K562 (cell line): ENCODE data around the gene THAP2. TPM values are rescaled to one million over a fixed set of nuclear protein-coding genes. Genes with fewer than 3 reads are reported as not detected.

Source experiments
- ATAC-seq: fragments of 200-7000 bp; cut with Tn5 transposase; 3 replicates; pipeline ENCODE4 v1.9.1; 2020; ENCODE audit warnings: moderate library complexity
- BruUV-seq: library from RNA; stranded (reverse); fragments of 400-500 nt; replicated peaks from 2 replicates; lab custom pipeline; 2021; lab: Mats Ljungman, UMichigan
- CTCF ChIA-PET: fragments of 300-600 bp; formaldehyde crosslinking; extraction: SDS; loops from one replicate; lab custom pipeline; 2021; ENCODE audit warnings: low intra/inter-chr PET ratio; lab: Yijun Ruan, JAX
- POLR2A ChIA-PET: fragments of 300-600, 350-650 bp; sonication (Branson Sonifier 250); formaldehyde crosslinking; extraction: SDS; loops from one replicate; lab custom pipeline; 2021; ENCODE audit warnings: antibody characterized with exemption, inconsistent platforms; lab: Yijun Ruan, JAX
- DNase-seq, 4 experiments: peaks; one replicate each; pipeline versions ENCODE4 v3.0.0 to v3.0.0-alpha.2; 2011 to 2018; ENCODE audit warnings: low spot score in 3 of 4, mixed read lengths in 3 of 4; ENCODE audit errors: extremely low read depth in 1 of 4
- FAIRE-seq: peaks from 2 replicates; lab custom pipeline; 2011; peaks lifted over from hg19 to GRCh38; lab: Jason Lieb, UNC
- H2AFZ ChIP-seq: 2 replicates; pipeline ENCODE4 v1.6.0; 2011; ENCODE audit warnings: low read depth, low read length, control low read depth, inconsistent platforms
- H3K27ac ChIP-seq: fragments of 200-600 bp; 3 replicates; pipeline ENCODE4 v1.8.0; 2011; ENCODE audit warnings: low read depth, mild to moderate bottlenecking, control low read depth, inconsistent platforms, low read length, moderate library complexity, mixed read lengths; ENCODE audit errors: extremely low read depth
- H3K27me3 ChIP-seq, 2 experiments: fragments of 300-600 bp in 1 of 2; 2 replicates in 1 of 2; 3 replicates in 1 of 2; pipeline versions ENCODE4 v1.6.0 to v1.8.0; 2011; ENCODE audit warnings: inconsistent platforms in 2 of 2, low read length in 2 of 2, mild to moderate bottlenecking in 1 of 2, mixed read lengths in 1 of 2, moderate library complexity in 1 of 2; ENCODE audit not compliant: control insufficient read depth in 2 of 2, insufficient read depth in 2 of 2
- H3K36me3 ChIP-seq: fragments of 300-600 bp; 3 replicates; pipeline ENCODE4 v1.8.0; 2011; ENCODE audit warnings: mild to moderate bottlenecking, low read length, inconsistent platforms; ENCODE audit not compliant: control insufficient read depth, insufficient read depth
- H3K4me1 ChIP-seq, 2 experiments: fragments of 200-600 bp in 1 of 2; replicated peaks in 1 of 2; 2 replicates in 1 of 2; 3 replicates in 1 of 2; pipeline versions ENCODE4 v1.5.1 to v1.8.0; 2011; ENCODE audit warnings: inconsistent platforms in 2 of 2, low read length in 2 of 2, mild to moderate bottlenecking in 1 of 2, mixed read lengths in 1 of 2, moderate library complexity in 1 of 2; ENCODE audit not compliant: control insufficient read depth in 2 of 2, insufficient read depth in 2 of 2
- H3K4me2 ChIP-seq: 2 replicates; pipeline ENCODE4 v1.6.1; 2011; ENCODE audit warnings: low read length, control low read depth, inconsistent platforms, mixed read lengths; ENCODE audit not compliant: insufficient read depth
- H3K4me3 ChIP-seq: fragments of 200-600 bp; sonication (generic), shearing (Covaris generic); 2 replicates; pipeline ENCODE4 v1.5.1; 2016; ENCODE audit warnings: control low read depth, inconsistent platforms
- H3K79me2 ChIP-seq: fragments of 200-600 bp; 3 replicates; pipeline ENCODE4 v1.8.0; 2011; ENCODE audit warnings: low read length, inconsistent platforms; ENCODE audit not compliant: control insufficient read depth, insufficient read depth
- H3K9ac ChIP-seq, 2 experiments: 2 replicates each; pipeline versions ENCODE4 v1.6.0 to v1.6.1; 2011; ENCODE audit warnings: low read depth in 2 of 2, low read length in 2 of 2, control low read depth in 1 of 2, inconsistent platforms in 1 of 2, mild to moderate bottlenecking in 1 of 2, mixed read lengths in 1 of 2; ENCODE audit not compliant: insufficient read depth in 1 of 2
- H3K9me1 ChIP-seq: one replicate; pipeline ENCODE4 v1.6.0; 2011; ENCODE audit warnings: inconsistent platforms, mild to moderate bottlenecking, low read length, moderate library complexity; ENCODE audit not compliant: control insufficient read depth, insufficient read depth
- H3K9me3 ChIP-seq: replicated peaks from 2 replicates; pipeline ENCODE4 v1.5.1; 2011; ENCODE audit warnings: low read depth, low read length, inconsistent platforms; ENCODE audit not compliant: control insufficient read depth, insufficient read depth
- H4K20me1 ChIP-seq: replicated peaks from 2 replicates; pipeline ENCODE4 v1.6.1; 2011; ENCODE audit warnings: low read length, inconsistent platforms, mixed read lengths; ENCODE audit not compliant: control insufficient read depth, insufficient read depth
- HDAC1 ChIP-seq, 2 experiments: fragments of 450-650 bp; IDR thresholded peaks; 2 replicates each; pipeline ENCODE4 v1.6.1; 2016 to 2017; ENCODE audit warnings: inconsistent platforms in 1 of 2, mild to moderate bottlenecking in 1 of 2, moderate library complexity in 1 of 2
- KAT7 ChIP-seq: sonication (generic); formaldehyde crosslinking; IDR thresholded peaks from 2 replicates; pipeline ENCODE4 v1.8.0; 2022; ENCODE audit warnings: missing genetic modification reagents, mild to moderate bottlenecking, borderline replicate concordance
- NRF1 ChIP-seq, 2 experiments: fragments of 450-650 bp; IDR thresholded peaks in 1 of 2; conservative IDR thresholded peaks in 1 of 2; 2 replicates each; pipeline ENCODE4 v1.6.1; 2014; ENCODE audit warnings: mild to moderate bottlenecking in 2 of 2
- ZNF507 ChIP-seq: conservative IDR thresholded peaks from 2 replicates; pipeline ENCODE4 v1.6.1; 2017; ENCODE audit warnings: missing genetic modification characterization, missing compliant biosample characterization
- WGBS: fragments of 100-300 bp; shearing (Covaris generic); methylation state at CpG from one replicate; pipeline ENCODE4 v1.1.6; 2016; ENCODE audit warnings: low coverage, mixed read lengths; ENCODE audit not compliant: insufficient coverage; ENCODE audit errors: missing lambda C conversion rate; 5-methylcytosine and 5-hydroxymethylcytosine counted together
- in situ Hi-C: fragments of 300-500 bp; cut with MboI; formaldehyde crosslinking; loops from 4 replicates; pipeline ENCODE4 v1.15.0; 2018; ENCODE audit warnings: inconsistent platforms, mixed read lengths
- intact Hi-C: fragments of 100-400 bp; cut with micrococcal nuclease; formaldehyde crosslinking; loops from 2 replicates; pipeline ENCODE4 v1.14.2; 2022
- polyA plus RNA-seq, 8 experiments: library from polyadenylated mRNA; depleted of rRNA in 4 of 8; stranded (reverse) in 5 of 8; unstranded in 3 of 8; fragments of >200 nt; fragmentation: Nextera tagmentation in 2 of 8; fragmentation: Illumina TruSeq in 1 of 8; extraction: Ambion mirVana in 2 of 8; extraction: Trizol in 1 of 8; gene quantifications; 2 replicates each; pipeline versions ENCODE4 v1.2.1 to v1.2.3, GENCODE V29; 2011 to 2014; ENCODE audit warnings: inconsistent platforms in 1 of 8, missing spikeins in 1 of 8
- total RNA-seq, 7 experiments: library from RNA; depleted of rRNA in 6 of 7; stranded (reverse); fragments of >200 nt in 6 of 7; fragmentation: Illumina TruSeq in 2 of 7; extraction: Trizol in 2 of 7; gene quantifications; 2 replicates each; pipeline versions ENCODE4 v1.2.1 to v1.2.3, GENCODE V29; 2011 to 2021; ENCODE audit warnings: low replicate concordance in 1 of 7
- TF ChIP-seq, protein P1 (sequence below), 2 experiments: fragments of 450-650 bp in 1 of 2; sonication (generic) in 1 of 2; formaldehyde crosslinking in 1 of 2; IDR thresholded peaks; 2 replicates each; pipeline versions ENCODE4 v1.7.1 to v1.9.0; 2016 to 2022; ENCODE audit warnings: inconsistent platforms in 1 of 2, mild to moderate bottlenecking in 1 of 2, missing genetic modification reagents in 1 of 2
- TF ChIP-seq, protein P2 (sequence below): fragments of 450-650 bp; IDR thresholded peaks from 2 replicates; pipeline ENCODE4 v1.6.1; 2016
- TF ChIP-seq, protein P3 (sequence below): fragments of 250-450 bp; sonication (Bioruptor Pico); IDR thresholded peaks from 2 replicates; pipeline ENCODE4 v1.8.0; 2022; ENCODE audit warnings: moderate library complexity, mild to moderate bottlenecking, inconsistent platforms

Gene THAP2
- total and polyA plus RNA-seq, 9 of the 15 experiments (the other 6 are each of a cell fraction or from before 2014, with no cell fraction given) = 1.8 to 18.9 (median 7.3) TPM

DNA sequence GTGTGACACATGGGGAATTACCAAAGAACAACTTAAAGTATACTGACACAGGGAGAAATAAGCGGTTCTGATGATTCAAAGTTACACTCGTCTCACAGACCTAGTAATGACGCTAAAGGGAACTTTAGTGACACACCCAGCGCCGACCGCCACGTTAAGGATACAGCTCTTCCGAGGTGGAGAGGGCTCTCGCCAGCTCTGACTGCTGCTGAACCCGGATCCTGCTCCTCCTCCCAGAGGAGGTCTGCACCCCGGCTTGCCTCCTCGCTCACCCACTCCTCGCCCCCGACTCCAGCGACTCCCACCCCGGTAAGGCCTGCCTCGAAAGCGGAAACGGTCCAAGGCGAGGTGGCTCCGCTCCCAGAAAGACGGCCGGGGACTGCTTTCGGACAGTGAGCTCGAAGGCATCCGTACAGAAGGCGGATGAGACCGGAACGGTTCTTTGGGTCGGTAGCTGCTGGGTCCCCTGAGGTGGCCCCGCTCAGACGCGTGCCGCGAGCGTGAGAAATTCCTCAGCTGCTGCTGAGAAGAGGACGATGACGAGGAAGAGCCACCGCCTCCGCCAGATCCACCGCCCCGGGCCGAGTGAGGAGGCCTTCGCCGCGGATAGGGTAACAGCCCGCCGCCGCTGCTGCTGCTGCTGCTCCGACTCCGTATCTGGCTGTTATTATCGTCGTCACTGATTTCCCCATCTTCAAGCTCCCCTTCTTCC, 1.1 kb upstream of the THAP2 start:
- peaks cover 83% of the 10 kb centered on the region for H3K79me2 ChIP-seq
- CTCF ChIA-PET = no interaction called here
- peak overlapping the region; percentile 97 for H3K27ac ChIP-seq
- H3K9ac ChIP-seq = peak overlapping the region; percentile 95 to 96
- H3K4me1 ChIP-seq = peaks cover 11 to 12% of the 10 kb centered on the region in 2 experiments; a peak in 3 of 5 replicates
- H3K27me3 ChIP-seq = no peaks in the 10 kb centered on the region
- under 1% methylated on average over 50 of the region's 53 CpGs for WGBS
- peak overlapping the region; percentile 85 for H3K4me3 ChIP-seq
- H3K9me1 ChIP-seq = no peaks in the 10 kb centered on the region
- BruUV-seq = TSS peak; percentile 76
- no peak for FAIRE-seq
- peak overlapping the region; percentile 94 for H3K4me2 ChIP-seq
- H4K20me1 ChIP-seq = peaks cover 17% of the 10 kb centered on the region
- peak overlapping the region; percentile 89 for H2AFZ ChIP-seq
- POLR2A ChIA-PET = interaction anchor here (0.6 to 3.8 kb wide), 16 partner anchors 8 to 288 kb away, joined by 3 to 18 read pairs (median 6); partner anchors contain the start of gene TMEM19
- peak; percentile 38 to 75 (median 42) for DNase-seq
- H3K9me3 ChIP-seq = no peaks in the 10 kb centered on the region
- intact Hi-C loops = no loop called here
- peak; percentile 69 for ATAC-seq
- peaks cover 29% of the 10 kb centered on the region for H3K36me3 ChIP-seq
- in situ Hi-C loops = no loop called here
- TF ChIP-seq, protein P1, sequence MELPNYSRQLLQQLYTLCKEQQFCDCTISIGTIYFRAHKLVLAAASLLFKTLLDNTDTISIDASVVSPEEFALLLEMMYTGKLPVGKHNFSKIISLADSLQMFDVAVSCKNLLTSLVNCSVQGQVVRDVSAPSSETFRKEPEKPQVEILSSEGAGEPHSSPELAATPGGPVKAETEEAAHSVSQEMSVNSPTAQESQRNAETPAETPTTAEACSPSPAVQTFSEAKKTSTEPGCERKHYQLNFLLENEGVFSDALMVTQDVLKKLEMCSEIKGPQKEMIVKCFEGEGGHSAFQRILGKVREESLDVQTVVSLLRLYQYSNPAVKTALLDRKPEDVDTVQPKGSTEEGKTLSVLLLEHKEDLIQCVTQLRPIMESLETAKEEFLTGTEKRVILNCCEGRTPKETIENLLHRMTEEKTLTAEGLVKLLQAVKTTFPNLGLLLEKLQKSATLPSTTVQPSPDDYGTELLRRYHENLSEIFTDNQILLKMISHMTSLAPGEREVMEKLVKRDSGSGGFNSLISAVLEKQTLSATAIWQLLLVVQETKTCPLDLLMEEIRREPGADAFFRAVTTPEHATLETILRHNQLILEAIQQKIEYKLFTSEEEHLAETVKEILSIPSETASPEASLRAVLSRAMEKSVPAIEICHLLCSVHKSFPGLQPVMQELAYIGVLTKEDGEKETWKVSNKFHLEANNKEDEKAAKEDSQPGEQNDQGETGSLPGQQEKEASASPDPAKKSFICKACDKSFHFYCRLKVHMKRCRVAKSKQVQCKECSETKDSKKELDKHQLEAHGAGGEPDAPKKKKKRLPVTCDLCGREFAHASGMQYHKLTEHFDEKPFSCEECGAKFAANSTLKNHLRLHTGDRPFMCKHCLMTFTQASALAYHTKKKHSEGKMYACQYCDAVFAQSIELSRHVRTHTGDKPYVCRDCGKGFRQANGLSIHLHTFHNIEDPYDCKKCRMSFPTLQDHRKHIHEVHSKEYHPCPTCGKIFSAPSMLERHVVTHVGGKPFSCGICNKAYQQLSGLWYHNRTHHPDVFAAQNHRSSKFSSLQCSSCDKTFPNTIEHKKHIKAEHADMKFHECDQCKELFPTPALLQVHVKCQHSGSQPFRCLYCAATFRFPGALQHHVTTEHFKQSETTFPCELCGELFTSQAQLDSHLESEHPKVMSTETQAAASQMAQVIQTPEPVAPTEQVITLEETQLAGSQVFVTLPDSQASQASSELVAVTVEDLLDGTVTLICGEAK (IDR thresholded peaks at IDR 0.05) = peak; percentile 9; the same call in 1 of the 2 replicates
- TF ChIP-seq, protein P1 (CRISPR knock-in tag; IDR thresholded peaks at IDR 0.05) = no peak
- TF ChIP-seq ZNF507 (no peak), KAT7 (CRISPR knock-in tag) (peak; percentile 67; the same call in 1 of the 2 replicates), HDAC1 (IDR thresholded peaks at IDR 0.05) (0 out of 4 replicates have a peak, but pooled peaks of 1 of the 2 experiments have one; percentile 37), NRF1 (conservative IDR thresholded peaks at IDR 0.05 in 1 of 2, IDR thresholded peaks at IDR 0.05 in 1 of 2) (peak in 1 of 2 experiments; percentile 37; a peak in 1 of 4 replicates)
- TF ChIP-seq, protein P2, sequence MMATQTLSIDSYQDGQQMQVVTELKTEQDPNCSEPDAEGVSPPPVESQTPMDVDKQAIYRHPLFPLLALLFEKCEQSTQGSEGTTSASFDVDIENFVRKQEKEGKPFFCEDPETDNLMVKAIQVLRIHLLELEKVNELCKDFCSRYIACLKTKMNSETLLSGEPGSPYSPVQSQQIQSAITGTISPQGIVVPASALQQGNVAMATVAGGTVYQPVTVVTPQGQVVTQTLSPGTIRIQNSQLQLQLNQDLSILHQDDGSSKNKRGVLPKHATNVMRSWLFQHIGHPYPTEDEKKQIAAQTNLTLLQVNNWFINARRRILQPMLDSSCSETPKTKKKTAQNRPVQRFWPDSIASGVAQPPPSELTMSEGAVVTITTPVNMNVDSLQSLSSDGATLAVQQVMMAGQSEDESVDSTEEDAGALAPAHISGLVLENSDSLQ = no peak
- TF ChIP-seq, protein P3, sequence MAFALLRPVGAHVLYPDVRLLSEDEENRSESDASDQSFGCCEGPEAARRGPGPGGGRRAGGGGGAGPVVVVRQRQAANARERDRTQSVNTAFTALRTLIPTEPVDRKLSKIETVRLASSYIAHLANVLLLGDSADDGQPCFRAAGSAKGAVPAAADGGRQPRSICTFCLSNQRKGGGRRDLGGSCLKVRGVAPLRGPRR (CRISPR knock-in tag) = no peak
